NCI-H2107 treated with DMSO at 0.1 percent for 48 hours (cell line): ENCODE results near the gene COL6A1.

Source experiments
- DNase-seq: peaks from one replicate; lab custom pipeline; 2025; ENCODE audit not compliant: unreplicated experiment; lab: John Stamatoyannopoulos, UW

The COL6A1 gene

DNA sequence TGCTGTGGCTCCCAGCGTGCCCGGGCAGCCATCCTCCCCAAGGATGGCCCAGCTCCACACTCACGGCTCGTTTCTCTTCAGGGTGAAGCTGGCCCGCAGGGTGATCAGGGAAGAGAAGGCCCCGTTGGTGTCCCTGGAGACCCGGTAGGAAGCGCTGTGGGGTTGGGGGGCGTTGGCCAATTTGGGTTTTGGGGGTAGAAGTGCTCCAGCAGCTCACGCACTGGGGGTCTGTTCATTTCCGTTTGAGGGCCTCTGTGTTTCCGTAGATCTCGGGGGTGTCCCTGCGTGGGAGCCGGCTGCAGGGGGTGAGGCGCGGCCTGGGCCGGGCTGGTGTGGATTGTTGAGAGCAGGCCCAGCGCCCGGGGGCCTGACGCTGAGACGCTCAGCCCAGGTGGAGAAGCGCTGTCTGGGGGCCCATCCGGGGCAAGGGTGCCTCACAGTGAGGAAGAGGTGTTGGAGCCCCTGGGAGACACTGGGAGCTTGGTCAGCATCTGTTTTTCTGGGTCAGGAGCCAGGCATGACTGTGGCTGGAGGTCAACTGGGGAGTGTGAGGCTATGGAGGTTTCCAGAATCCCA lies 12.6 kb downstream of the COL6A1 start:
- no peak for DNase-seq

DNA sequence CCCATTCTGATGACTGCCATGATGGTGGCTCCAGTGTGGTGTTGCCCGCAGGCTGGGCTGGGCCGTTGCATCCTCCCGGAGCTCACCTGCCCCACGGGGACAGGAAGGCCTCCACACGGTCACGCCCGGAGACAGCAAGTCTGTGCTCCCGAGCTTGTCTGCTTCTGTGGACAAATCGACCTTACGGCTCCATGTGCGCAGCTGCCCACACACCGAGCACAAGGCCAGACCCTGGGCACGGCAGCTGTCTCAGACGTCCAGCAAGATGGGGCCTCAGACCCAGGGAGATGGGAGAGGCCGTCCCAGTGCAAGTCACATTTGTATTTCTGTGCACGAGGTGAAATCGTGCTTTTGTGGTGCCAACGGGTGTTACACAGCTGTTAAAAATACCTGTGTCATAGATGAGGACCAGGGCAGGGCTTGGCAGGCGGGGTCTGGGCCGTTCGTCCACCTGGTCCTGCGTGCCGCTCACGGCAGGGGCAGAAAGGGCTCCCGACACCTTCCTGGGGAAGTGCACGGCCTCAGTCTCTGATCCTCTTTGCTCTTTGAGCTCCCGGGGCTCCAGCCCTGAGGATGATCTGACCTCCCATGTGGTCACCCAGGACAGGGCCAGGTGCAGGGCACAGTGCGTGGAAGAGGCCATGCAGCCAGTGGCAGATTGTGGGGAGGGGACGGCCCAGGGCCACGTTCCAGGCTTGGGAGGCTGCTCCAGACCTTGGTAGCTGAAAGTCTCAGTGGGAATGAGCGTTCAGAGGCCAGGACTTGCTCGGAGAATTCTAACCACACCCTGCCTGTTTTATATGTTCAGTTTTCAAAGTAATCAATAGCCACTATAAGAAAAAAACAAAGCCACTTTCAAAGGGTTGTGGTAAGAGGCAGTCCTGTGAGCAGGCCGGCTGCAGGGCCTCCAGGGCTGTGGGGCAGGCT lies 13.5 kb downstream of the COL6A1 start:
- no peak for DNase-seq

DNA sequence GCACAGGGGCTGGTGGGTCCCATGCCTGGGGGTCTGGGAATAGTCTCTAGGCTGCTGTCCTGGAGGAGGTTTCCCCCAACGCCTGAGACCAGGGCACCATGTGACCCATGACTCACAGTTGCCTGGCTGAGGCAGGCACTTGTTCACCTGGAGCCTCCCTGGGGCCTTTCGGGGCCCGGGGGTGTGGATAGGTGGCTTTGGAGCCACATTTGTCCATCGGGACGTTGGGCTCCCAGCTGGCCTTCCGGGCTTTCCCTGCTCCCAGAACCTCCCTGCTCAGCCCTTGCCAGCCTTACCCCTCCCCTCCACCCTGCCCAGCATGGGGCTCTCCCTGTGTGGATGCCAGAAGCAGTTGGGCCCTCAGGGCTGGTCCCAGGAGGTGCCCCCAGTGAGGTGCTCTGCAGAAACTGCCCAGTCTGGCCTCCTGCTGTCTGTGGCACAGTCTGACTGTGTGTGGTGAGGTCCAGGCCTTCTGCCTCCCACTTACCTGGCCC lies 14.2 kb downstream of the COL6A1 start:
- no peak for DNase-seq

DNA sequence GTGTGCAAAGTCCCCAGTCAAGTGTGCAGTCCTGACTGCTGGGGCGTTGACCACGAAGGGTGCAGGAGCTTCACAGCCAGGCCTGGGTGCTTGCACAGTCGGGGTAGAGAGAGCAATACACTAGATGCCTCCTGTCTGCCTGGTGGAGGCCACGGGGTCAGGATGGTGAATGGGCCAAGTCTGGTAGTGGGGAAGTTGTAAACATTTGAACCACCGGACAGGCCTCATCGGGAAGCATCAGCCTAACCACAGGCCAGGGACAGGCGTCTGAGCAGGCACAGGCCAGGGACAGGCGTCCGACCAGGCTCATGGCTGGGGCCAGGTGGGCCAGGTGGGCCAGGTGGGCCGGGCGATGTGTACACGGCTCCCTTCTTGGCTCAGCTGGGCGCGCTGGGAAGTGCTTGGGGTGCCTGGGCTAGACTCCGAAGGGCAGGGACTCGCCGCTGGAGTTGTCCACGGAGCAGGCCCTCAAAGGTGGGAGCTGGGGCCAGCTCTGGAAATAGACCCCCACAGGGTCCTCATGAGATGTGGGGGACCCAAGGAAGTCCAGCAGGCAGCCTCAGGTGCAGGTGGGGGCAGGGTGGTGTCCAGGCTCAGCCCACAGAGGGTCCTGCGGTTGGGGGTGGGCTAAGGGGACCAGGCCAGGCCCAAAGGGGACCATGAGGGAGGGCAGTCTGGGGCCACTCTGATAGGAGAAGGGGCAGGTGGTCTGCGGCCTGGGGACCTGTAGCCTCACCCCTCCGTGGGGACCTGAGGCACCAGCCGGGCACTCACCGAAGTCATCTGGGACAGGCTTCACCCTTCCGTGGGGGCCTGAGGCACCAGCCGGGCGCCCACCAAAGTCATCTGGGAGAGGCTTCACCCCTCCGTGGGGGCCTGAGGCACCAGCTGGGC lies 15.0 kb downstream of the COL6A1 start:
- no peak for DNase-seq

DNA sequence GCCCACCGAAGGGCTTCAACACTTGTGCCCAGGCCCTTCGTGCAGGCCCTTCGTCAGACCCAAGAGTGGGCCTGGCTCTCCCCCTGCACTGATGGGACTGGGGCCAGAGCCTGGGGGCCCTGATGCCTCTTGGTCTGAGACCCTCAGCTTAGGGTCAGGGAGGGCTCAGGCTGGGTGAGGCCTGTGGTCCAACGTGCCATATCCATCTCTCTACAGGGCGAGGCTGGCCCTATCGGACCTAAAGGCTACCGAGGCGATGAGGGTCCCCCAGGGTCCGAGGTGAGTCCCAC lies 15.6 kb downstream of the COL6A1 start:
- no peak for DNase-seq

DNA sequence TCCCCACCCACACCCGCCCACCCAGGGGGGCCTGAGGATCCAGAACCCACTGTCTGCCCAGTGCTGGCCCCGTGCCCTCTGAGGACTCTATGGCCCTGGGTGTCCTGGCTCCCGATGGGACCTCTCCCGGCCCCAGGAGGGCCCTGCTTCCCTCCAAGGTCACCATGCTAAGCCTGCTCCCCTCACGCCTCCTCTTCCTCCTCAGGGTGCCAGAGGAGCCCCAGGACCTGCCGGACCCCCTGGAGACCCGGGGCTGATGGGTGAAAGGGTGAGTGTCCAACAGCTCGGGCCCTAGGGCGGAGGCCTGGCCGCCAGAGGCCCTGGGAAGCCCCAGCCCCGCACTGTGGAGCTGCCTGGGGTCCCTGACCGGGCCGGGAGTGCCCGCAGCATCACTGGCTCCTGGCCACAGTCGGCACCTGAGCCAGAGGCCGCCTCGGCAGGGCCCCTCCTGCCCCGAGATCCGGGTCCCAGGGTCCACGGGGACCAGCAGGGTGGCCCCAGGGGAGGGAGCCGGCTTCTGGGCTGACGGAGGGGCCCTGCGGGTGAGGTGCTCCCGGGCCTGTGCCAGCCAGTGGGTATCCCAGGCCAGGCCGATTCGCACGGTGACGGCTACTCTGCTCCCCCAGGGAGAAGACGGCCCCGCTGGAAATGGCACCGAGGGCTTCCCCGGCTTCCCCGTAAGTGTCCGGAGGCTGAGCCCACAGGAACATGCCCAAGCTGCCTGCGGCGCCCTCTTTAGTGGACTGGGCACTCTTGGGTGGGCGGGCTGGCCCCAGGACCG lies 16.1 kb downstream of the COL6A1 start:
- DNase-seq, result no peak

DNA sequence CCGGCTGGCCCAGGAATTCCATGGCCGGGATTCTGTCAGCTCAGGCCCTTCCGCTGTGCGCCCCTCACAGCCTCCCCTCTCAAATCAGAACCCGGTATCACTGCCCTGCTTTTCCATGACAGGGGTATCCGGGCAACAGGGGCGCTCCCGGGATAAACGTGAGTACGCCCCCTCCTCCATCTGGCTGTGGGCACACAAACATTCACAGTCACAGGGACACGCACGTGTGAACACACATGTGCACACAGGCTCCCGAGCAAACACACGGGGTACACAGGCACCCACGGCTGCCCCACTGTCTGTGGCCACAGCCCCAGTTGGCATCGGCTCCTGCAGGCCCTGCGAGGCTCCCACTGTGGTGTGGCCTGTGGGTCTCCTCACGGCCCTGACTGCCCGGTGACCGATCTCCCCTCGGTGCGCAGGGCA lies 16.7 kb downstream of the COL6A1 start:
- DNase-seq, result no peak

DNA sequence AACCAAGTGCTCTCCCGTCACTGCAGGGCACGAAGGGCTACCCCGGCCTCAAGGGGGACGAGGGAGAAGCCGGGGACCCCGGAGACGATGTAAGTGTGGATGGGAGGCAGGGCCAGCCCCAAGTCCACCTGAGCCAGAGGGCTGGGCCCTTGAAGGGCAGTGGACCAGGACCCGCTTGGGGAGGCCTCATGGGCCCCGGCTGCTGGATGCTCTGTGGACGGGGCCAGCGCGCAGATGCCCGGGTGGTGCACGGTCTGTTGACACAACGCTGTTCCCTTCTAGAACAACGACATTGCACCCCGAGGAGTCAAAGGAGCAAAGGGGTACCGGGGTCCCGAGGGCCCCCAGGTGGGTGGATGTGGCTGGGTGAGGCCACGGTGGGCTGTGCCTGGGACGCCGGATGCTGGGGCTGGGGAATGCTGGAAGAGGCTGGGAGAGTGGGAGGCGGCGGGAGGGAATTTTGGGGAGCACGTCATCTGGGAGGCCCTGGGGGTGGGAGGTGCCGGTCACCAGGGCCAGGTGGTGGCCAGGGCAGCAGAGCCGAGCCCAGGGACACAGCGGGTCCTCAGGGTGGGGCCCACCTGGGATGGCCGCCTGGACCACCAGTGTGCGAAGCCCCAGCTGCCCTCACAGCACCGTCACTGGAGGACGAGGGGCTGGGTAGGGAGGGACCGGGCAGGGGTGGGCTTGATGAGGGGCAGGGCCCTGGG lies 17.5 kb downstream of the COL6A1 start:
- DNase-seq, result no peak

DNA sequence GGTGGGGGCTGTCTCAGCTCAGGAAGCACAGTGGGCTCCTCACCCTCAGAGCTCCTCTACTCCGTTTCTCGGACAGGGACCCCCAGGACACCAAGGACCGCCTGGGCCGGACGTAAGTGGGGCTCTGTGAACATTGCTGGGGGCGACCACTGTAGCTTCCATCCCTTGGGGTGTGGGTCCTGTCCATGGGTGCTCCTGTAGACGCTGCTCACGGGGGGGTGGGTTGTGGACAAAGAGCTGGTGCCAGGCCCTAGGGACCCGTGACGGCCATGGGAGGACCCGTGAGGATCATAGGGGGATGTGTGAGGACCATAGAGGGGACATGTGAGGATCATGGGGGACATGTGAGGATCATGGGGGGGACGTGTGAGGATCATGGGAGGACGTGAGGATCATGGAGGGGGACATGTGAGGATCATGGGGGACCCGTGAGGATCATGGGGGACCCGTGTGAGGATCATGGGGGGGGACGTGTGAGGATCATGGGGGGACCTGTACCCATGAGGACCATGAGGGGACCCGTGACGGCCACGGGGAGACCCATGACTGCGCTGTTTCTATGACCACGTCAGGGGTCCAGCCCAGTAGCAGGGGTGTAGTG lies 18.1 kb downstream of the COL6A1 start:
- DNase-seq, result no peak

DNA sequence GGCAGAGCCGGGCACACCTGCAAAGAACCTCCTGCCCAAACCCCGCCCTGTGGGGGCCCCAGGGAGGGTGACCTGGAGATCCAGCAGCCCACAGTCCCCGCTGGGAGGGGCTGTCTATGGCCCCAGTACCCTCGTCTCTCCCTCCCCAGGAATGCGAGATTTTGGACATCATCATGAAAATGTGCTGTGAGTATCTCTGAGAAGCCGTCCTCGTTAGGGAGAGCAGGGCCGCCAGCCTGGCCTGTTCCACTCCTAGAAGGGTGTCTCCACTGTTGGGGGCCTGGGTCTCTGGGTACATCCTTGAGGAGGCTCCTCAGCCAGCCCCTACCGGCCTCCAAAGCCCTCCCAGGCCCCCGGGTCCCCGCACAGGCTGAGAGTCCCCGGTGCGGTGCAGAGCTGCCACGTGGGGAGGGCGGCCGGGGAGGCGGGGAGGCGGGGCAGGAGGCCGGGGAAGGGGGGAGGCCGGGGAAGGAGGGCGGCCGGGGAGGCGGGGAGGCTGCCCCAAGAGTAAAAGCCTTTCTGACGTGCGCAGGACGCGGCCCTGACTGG lies 18.7 kb downstream of the COL6A1 start:
- DNase-seq, result no peak

DNA sequence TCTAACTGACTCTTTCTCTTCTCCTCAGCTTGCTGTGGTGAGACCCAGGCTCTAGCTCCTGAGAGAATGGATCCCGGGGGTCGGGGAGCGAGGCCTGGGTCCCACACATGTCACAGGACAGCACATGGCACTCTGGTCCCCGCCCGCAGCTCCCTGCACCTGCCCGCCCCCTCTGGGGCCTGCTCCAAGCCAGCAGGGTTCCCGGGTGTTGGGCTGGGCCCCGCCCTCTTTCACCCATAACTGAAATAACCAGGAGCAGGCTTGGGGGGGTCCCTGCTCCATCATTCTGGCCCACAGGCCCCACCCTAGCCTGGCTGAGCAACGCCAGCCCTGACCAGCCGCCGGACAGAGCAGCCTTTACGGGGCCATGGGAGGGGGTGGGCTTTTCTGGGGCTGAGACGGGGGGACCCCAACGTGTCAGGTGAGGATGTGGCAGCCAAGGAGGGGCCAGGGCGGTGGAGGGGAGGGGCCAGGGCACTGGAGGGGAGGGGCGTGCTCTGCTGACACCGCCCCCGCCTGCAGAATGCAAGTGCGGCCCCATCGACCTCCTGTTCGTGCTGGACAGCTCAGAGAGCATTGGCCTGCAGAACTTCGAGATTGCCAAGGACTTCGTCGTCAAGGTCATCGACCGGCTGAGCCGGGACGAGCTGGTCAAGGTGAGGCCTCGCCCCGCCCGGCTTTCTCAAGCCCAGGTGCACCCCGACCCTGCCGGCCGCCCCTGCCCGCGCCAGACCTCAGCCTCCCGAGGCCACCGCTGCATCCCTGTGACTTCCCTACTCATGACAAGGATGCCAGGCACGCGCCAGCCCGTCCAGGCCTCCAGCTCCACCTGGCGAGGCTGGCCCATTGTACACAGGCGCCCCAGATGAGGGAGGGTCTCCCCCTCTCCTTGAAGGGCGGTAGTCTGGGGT lies 19.4 kb downstream of the COL6A1 start:
- no peak for DNase-seq

DNA sequence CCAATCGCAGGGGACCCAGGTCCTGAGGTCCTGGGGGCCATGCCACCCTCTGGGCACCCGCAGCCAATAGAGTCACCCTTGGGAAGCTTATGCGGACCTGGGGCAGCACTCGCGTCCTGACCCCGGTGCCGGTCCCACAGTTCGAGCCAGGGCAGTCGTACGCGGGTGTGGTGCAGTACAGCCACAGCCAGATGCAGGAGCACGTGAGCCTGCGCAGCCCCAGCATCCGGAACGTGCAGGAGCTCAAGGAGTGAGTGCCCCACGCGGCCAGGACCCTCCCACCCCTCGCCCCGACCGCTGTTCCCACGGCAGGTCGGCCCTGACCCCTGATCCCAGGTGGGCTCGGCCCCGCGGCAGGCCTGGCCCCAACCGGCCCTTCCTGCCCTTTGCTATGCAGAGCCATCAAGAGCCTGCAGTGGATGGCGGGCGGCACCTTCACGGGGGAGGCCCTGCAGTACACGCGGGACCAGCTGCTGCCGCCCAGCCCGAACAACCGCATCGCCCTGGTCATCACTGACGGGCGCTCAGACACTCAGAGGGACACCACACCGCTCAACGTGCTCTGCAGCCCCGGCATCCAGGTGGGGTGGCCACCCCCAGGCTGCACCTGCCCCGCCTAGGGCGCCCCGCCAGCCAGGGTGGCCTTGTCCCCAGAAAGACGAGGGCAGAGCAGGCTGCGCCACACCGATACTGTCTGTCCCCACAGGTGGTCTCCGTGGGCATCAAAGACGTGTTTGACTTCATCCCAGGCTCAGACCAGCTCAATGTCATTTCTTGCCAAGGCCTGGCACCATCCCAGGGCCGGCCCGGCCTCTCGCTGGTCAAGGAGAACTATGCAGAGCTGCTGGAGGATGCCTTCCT lies 20.5 kb downstream of the COL6A1 start:
- DNase-seq, result no peak

DNA sequence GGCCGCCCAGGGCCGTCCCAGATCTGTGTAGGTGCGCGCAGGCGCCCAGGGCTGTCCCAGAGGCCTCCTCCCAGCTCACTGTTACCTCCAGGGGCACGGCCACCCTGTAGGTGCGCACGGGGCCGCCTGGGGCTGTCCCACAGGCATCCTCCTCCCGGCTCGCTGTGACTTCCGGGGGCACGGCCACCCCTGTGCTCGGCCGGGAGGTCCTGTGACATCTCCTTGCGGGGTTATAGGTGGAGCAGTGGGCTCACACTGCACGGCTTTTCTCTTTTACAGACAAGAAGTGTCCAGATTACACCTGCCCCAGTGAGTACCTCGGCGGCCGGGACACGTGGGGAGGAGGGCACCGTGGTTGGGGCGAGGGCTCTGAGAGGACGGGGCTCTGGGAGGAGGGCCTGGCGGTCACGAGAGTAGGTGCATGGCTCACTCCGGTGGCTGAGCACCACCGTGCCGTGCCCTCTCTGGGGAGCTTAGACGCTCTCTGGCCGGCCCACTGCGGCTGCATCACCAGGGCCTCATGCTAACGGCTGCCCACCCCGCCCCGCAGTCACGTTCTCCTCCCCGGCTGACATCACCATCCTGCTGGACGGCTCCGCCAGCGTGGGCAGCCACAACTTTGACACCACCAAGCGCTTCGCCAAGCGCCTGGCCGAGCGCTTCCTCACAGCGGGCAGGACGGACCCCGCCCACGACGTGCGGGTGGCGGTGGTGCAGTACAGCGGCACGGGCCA lies 21.4 kb downstream of the COL6A1 start:
- no peak for DNase-seq

DNA sequence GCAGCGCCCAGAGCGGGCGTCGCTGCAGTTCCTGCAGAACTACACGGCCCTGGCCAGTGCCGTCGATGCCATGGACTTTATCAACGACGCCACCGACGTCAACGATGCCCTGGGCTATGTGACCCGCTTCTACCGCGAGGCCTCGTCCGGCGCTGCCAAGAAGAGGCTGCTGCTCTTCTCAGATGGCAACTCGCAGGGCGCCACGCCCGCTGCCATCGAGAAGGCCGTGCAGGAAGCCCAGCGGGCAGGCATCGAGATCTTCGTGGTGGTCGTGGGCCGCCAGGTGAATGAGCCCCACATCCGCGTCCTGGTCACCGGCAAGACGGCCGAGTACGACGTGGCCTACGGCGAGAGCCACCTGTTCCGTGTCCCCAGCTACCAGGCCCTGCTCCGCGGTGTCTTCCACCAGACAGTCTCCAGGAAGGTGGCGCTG lies 22.0 kb downstream of the COL6A1 start:
- DNase-seq, result no peak

DNA sequence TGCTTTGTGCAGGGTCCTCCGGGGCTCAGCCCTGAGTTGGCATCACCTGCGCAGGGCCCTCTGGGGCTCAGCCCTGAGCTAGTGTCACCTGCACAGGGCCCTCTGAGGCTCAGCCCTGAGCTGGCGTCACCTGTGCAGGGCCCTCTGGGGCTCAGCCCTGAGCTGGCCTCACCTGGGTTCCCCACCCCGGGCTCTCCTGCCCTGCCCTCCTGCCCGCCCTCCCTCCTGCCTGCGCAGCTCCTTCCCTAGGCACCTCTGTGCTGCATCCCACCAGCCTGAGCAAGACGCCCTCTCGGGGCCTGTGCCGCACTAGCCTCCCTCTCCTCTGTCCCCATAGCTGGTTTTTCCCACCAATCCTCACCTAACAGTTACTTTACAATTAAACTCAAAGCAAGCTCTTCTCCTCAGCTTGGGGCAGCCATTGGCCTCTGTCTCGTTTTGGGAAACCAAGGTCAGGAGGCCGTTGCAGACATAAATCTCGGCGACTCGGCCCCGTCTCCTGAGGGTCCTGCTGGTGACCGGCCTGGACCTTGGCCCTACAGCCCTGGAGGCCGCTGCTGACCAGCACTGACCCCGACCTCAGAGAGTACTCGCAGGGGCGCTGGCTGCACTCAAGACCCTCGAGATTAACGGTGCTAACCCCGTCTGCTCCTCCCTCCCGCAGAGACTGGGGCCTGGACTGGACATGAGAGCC lies 22.7 kb downstream of the COL6A1 start:
- DNase-seq, result no peak

DNA sequence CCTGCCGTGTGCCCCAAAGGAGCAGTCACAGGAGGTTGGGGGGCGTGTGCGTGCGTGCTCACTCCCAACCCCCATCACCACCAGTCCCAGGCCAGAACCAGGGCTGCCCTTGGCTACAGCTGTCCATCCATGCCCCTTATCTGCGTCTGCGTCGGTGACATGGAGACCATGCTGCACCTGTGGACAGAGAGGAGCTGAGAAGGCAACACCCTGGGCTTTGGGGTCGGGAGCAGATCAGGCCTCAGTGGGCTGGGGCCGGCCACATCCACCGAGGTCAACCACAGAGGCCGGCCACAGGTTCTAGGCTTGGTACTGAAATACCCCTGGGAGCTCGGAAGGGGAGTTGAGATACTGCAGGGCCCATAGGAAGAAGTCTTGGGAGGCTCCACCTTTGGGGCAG lies 23.5 kb downstream of the COL6A1 start:
- no peak for DNase-seq
